Measurements from ENCODE around the gene HELZ2. TPM values are rescaled to one million over a fixed set of nuclear protein-coding genes. Genes with fewer than 3 reads are reported as not detected.
A peak's percentile ranks its signal among the peaks of the same experiment; 100 is the strongest.

HELZ2 gene
- total and polyA plus RNA-seq, 10 of the 15 experiments (the other 5 are each of a cell fraction or from before 2014, with no cell fraction given), result 0.05 to 33.3 (median 6.2) TPM

DNA sequence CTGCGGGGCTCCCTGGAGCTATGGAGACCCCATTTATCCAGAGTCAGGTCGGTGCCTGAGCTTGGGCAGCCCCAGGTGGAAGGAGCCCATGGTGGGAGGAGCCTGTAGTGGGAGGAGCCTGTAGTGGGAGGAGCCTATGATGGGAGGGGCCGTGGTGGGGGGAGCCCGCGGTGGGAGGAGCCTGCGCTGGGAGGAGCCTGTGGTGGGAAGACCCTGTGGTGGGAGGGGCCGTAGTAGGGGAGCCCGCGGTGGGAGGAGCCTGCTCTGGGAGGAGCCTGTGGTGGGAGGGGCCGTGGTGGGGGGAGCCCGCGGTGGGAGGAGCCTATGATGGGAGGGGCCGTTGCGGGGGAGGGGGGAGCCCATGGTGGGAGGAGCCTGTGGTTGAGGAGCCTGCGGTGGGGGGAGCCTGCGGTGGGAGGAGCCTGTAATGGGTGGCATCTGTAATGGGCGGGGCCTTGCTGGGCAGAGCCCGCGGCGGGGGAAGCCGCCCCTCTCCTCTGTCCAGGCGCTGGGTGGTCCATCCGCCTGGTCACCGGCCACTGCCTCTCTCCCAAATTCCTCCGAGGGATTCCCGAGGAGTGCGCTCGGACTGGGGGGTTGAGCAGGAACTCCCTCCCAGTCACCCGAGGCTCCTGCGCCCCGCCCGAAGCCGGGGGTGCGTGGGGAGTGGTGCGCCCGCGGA, 20.6 kb downstream of the HELZ2 start:
- intact Hi-C loops (cut with micrococcal nuclease; ENCODE audit: unreplicated experiment), result loop anchor here (1.0 kb wide), 1 partner anchor 16 kb away; the partner anchor contains the start of gene PTK6
- H3K27ac ChIP-seq (ENCODE audit: control insufficient read depth, insufficient read depth), result peak overlapping the region; percentile 64
- H2AFZ ChIP-seq (ENCODE audit: control insufficient read depth, low read depth, low read length), result peak overlapping the region; percentile 67
- H3K27me3 ChIP-seq (replicated peaks in 1 of 2; ENCODE audit: control insufficient read depth in 2 of 2, insufficient read depth in 2 of 2, low read length in 1 of 2), result no peaks in the 10 kb centered on the region; a peak in 1 of 4 replicates
- H3K4me3 ChIP-seq, result peak overlapping the region; percentile 65; the same call in 1 of the 2 replicates
- H3K79me2 ChIP-seq (ENCODE audit: control insufficient read depth, insufficient read depth, low read length), result no peaks in the 10 kb centered on the region
- DNase-seq (ENCODE audit: low read depth, low spot score), result peak; percentile 35
- H3K9me3 ChIP-seq (replicated peaks; ENCODE audit: control insufficient read depth, insufficient read depth, low read length), result no peaks in the 10 kb centered on the region
- ChIA-PET POLR2A (interaction anchor here (0.6 to 2.2 kb wide), 7 partner anchors 11 to 302 kb away, joined by 3 to 11 read pairs (median 6); partner anchors contain the start of genes PPDPF and PTK6), CTCF (interaction anchor here (0.6 to 2.2 kb wide), 4 partner anchors 10 to 88 kb away, joined by 3 to 9 read pairs (median 6); no protein-coding TSS in a partner anchor), SMC1A (ENCODE audit: uncharacterized antibody, unreplicated experiment) (interaction anchor here (0.6 to 3.5 kb wide), 3 partner anchors 16 to 88 kb away, joined by 3 to 16 read pairs (median 4); partner anchors contain the start of gene PTK6), RAD21 (ENCODE audit: unreplicated experiment) (interaction anchor here (1.2 to 2.0 kb wide), 5 partner anchors 11 to 88 kb away, joined by 3 to 23 read pairs (median 10); partner anchors contain the start of genes HELZ2 and PTK6)
- no peaks in the 10 kb centered on the region for H3K36me3 ChIP-seq (ENCODE audit: control insufficient read depth in 2 of 2, insufficient read depth in 2 of 2, low read length in 1 of 2)
- FAIRE-seq, result peak; percentile 89
- 1% methylated on average over 24 of the region's 37 CpGs for WGBS (ENCODE audit: insufficient coverage, insufficient replicate concordance, low lambda C conversion rate, missing lambda C conversion rate)
- BruUV-seq (replicated peaks), result no TSS peak
- H3K4me1 ChIP-seq (ENCODE audit: control insufficient read depth, insufficient read depth, low read length), result peaks cover 22% of the 10 kb centered on the region
- H3K9ac ChIP-seq (ENCODE audit: control insufficient read depth, insufficient read depth, low read length), result 0 out of 2 replicates have a peak overlapping the region, but pooled peaks have one; percentile 22
- no peaks in the 10 kb centered on the region; the same call in 1 of the 2 replicates for H4K20me1 ChIP-seq (ENCODE audit: control insufficient read depth, insufficient read depth)
- in situ Hi-C loops (cut with MboI), result no loop called here
- H3K4me2 ChIP-seq (ENCODE audit: control insufficient read depth, insufficient read depth), result peak overlapping the region; percentile 90
- peak; percentile 71 for ATAC-seq
- TF ChIP-seq CBX5 (IDR thresholded peaks at IDR 0.05; ENCODE audit: low read depth) (no peak), ZNF207 (IDR thresholded peaks at IDR 0.05; ENCODE audit: borderline replicate concordance) (0 out of 2 replicates have a peak, but pooled peaks have one; percentile 77), KLF5 (IDR thresholded peaks at IDR 0.05; ENCODE audit: partially characterized antibody) (peak; percentile 27), ZNF24 (IDR thresholded peaks at IDR 0.05) (no peak), WRNIP1 (IDR thresholded peaks at IDR 0.05; ENCODE audit: borderline replicate concordance, low read depth, low read length) (no peak), GATAD2B (conservative IDR thresholded peaks at IDR 0.05; ENCODE audit: low read depth) (peak; percentile 58), CHD2 (IDR thresholded peaks at IDR 0.05; ENCODE audit: borderline replicate concordance, low read depth, low read length) (0 out of 2 replicates have a peak, but pooled peaks have one; percentile 5), BHLHE40 (IDR thresholded peaks at IDR 0.05; ENCODE audit: borderline replicate concordance in 1 of 2, low read depth in 2 of 2, low read length in 1 of 2) (peak; percentile 8 to 50; a peak in 2 of 4 replicates), EGR1 (IDR thresholded peaks at IDR 0.05; ENCODE audit: borderline replicate concordance in 1 of 2, low read depth in 2 of 2, low read length in 2 of 2) (peak in 1 of 2 experiments; percentile 91; a peak in 2 of 3 replicates), ASH2L (IDR thresholded peaks at IDR 0.05; ENCODE audit: borderline replicate concordance, low read depth) (no peak), SMARCA5 (IDR thresholded peaks at IDR 0.05) (peak; percentile 64), BRCA1 (IDR thresholded peaks at IDR 0.05; ENCODE audit: low read depth, low read length) (no peak), RUNX3 (IDR thresholded peaks at IDR 0.05; ENCODE audit: low read length) (peak; percentile 78), HDGF (IDR thresholded peaks at IDR 0.05) (peak; percentile 95), DPF2 (IDR thresholded peaks at IDR 0.05) (peak; percentile 33), SP1 (IDR thresholded peaks at IDR 0.05; ENCODE audit: low read depth, low read length) (peak; percentile 77), NR2F1 (conservative IDR thresholded peaks at IDR 0.05) (0 out of 2 replicates have a peak, but pooled peaks have one; percentile 5), LARP7 (IDR thresholded peaks at IDR 0.05) (peak; percentile 80)
- TF ChIP-seq, protein P1, sequence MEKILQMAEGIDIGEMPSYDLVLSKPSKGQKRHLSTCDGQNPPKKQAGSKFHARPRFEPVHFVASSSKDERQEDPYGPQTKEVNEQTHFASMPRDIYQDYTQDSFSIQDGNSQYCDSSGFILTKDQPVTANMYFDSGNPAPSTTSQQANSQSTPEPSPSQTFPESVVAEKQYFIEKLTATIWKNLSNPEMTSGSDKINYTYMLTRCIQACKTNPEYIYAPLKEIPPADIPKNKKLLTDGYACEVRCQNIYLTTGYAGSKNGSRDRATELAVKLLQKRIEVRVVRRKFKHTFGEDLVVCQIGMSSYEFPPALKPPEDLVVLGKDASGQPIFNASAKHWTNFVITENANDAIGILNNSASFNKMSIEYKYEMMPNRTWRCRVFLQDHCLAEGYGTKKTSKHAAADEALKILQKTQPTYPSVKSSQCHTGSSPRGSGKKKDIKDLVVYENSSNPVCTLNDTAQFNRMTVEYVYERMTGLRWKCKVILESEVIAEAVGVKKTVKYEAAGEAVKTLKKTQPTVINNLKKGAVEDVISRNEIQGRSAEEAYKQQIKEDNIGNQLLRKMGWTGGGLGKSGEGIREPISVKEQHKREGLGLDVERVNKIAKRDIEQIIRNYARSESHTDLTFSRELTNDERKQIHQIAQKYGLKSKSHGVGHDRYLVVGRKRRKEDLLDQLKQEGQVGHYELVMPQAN (conservative IDR thresholded peaks at IDR 0.05), result 0 out of 2 replicates have a peak, but pooled peaks have one; percentile 42
- TF ChIP-seq, protein P2, sequence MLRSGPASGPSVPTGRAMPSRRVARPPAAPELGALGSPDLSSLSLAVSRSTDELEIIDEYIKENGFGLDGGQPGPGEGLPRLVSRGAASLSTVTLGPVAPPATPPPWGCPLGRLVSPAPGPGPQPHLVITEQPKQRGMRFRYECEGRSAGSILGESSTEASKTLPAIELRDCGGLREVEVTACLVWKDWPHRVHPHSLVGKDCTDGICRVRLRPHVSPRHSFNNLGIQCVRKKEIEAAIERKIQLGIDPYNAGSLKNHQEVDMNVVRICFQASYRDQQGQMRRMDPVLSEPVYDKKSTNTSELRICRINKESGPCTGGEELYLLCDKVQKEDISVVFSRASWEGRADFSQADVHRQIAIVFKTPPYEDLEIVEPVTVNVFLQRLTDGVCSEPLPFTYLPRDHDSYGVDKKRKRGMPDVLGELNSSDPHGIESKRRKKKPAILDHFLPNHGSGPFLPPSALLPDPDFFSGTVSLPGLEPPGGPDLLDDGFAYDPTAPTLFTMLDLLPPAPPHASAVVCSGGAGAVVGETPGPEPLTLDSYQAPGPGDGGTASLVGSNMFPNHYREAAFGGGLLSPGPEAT (IDR thresholded peaks at IDR 0.05; ENCODE audit: low read depth), result peak; percentile 15; the same call in 1 of the 2 replicates

All from GM12878 (cell line).